ENCODE results near the gene NME3. TPM values are rescaled to one million over a fixed set of nuclear protein-coding genes. Genes with fewer than 3 reads are reported as not detected.
A peak's percentile ranks its signal among the peaks of the same experiment; 100 is the strongest.

The NME3 gene
- total RNA-seq, 1 experiment from 2014 or later, result 1.3 TPM

DNA sequence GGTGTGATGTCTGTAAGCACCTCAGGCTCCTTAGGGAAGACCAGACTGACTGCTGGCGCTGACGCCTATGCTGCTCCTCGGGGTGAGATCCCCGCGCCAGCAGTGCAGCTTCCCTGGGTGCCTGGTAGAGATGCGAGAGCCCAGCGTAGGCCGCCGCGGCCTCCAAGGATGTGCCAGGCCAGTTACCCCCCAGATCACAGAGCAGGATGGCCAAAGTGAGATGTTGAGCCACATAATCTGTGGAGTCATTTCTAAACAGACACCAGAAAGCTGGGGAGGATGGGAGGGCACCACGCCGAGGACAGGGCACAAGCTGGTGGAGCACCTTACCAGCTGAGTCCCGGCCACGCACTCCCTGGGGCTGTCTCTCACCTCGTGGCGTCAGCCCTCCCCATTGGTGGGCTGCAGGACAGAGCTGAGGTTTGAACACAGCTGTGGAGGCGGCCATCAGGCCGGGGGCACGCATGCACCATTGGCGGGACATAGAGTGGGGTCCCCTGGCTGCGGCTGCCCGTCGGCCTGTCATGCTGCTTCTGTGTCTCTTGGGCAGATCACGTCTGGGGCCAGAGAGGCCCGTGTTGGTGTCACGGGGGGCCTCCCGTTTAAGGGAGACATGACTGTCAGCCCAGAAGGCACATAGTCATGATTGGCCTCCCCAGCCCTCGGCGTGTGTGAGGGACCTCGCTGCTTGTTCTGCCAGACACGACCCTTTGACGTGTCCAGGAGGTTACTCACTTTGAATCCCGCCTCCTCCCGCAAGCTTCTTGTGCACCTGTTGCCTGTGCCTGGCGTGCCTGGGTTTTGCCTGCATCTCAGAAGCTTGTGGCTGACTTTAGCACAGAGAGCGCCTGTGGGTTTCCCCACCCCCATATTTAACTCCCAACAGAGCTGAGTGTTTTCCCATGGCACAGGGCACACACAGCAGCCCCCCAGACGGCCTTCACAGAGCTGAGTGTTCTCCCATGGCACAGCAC lies 43.4 kb downstream of the NME3 start:
- no peak for DNase-seq (ENCODE audit: low spot score)

DNA sequence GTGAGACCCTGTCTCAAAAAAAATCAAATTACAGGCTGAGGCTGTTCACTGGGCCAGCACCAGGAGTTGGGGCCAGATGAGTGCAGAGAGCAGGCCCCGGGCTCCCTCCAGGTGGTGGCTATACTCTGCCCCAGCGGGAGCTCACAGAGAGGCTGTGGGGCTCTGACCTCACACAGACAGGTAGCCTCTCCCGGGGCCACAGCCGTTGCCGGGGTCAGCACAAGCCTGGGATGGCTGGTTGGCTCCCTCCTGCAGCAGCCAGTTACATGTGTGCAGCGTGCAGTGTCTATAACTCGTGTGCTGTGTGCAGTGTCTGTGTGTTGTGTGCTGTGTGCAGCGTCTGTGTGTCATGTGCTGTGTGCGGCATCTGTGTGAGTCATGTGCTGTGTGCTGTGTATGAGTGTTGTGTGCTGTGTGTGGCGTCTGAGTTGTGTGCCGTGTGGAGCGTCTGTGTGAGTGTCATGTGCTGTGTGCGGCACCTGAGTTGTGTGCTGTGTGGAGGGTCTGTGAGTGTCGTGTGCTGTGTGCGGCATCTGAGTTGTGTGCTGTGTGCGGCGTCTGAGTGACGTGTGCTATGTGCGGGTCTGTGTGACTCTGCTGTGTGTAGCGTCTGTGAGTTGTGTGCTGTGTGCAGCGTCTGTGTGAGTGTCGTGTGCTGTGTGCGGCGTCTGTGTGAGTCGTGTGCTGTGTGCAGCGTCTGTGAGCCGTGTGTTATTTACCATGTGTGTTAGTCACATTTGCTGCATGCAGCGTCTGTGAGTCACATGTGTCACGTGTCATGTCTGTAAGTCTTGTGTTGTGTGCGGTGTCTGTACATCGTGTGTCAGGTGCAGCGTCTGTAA lies 44.5 kb downstream of the NME3 start:
- DNase-seq (ENCODE audit: low spot score), result no peak

DNA sequence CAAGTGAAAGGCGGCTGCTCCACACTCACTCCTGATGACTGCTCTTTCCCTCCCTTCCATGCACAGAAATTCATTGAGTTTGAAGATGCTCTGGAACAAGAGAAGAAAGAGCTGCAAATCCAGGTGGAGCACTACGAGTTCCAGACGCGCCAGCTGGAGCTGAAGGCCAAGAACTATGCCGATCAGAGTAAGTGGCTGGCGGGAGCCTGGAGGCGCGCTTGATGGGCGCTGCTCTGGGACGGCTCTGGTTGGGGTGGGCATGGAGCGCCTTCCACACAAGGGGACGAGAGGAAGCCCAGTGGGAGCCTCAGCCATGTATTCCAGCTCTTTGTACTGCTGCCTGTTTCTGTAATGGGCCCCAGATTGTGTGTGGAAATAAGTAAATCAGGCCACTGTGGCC lies 46.9 kb downstream of the NME3 start:
- DNase-seq (ENCODE audit: low spot score), result no peak

DNA sequence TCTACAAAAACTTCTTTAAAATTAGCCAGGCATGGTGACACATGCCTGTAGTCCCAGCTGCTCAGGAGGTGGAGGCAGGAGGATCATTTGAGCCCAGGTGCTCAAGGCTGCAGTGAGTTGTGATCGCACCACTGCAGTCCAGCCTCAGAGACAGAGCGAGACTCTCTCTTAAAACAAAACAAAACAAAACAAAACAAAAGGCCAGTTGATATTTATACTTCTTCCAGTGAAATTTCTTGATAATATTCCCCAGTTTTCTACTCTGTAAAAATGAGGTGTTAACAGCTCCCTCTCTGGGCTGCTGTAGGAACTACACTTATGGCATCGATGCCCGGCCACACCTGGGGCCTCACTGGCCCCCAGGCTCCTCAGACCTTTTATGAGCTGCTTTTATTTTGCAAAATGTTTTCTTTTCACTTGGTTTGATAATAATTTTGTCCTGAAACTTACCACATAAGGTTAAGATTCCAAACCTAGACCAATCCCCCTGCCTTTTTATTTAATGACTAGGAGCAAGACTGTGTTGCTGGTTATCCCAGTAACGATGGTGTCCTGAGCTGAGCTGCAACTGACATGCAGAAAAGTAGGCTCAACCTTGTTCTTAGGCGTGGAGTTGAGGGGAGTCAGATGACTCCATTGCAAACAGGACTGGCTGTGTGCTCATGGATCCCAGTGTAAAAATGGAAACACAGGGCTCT lies 47.7 kb downstream of the NME3 start:
- DNase-seq (ENCODE audit: low spot score), result peak; percentile 42

DNA sequence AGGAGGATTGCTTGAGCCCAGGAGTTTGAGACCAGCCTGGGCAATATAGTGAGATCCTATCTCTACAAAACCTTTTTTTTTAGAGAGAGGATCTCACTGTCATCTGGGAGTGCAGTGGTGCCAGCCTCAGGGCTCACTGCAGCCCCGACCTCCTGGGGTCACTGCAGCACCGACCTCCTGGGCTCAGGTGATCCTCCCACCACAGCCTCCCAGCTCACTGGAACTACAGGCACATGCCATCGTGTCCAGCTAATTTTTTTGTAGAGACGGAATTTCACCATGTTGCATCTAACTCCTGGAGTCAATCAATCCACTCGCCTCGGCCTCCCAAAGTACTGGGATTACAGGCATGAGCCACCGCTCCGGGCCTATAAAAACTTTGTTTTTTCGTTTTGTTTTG lies 50.0 kb downstream of the NME3 start:
- no peak for DNase-seq (ENCODE audit: low spot score)

Other genes starting within 250 kb of the NME3 start
- 0.17 TPM in 1 of 2 replicates, not detected in the other for gene TMEM204, start 237.9 kb downstream of the NME3 start, total RNA-seq (2014; rRNA removed; shearing (Covaris generic))
- 9.7 and 15.6 TPM in 2 replicates for gene IFT140, start 159.5 kb downstream of the NME3 start, total RNA-seq (2014; rRNA removed; shearing (Covaris generic))
- 7.0 and 8.1 TPM in 2 replicates for gene CRAMP1, start 159.2 kb downstream of the NME3 start, total RNA-seq (2014; rRNA removed; shearing (Covaris generic))
- gene JPT2, start 93.3 kb downstream of the NME3 start, total RNA-seq (2014; rRNA removed; shearing (Covaris generic)), result 120 and 149 TPM in 2 replicates
- gene MAPK8IP3, start 65.3 kb downstream of the NME3 start, total RNA-seq (2014; rRNA removed; shearing (Covaris generic)), result 26.0 and 39.3 TPM in 2 replicates
- gene EME2, start 1.3 kb upstream of the NME3 start, total RNA-seq (2014; rRNA removed; shearing (Covaris generic)), result 7.8 and 15.8 TPM in 2 replicates
- 208 and 223 TPM in 2 replicates for gene MRPS34, start 1.6 kb upstream of the NME3 start, total RNA-seq (2014; rRNA removed; shearing (Covaris generic))
- 36.7 and 37.9 TPM in 2 replicates for gene SPSB3, start 11.0 kb upstream of the NME3 start, total RNA-seq (2014; rRNA removed; shearing (Covaris generic))
- gene NUBP2, start 11.4 kb upstream of the NME3 start, total RNA-seq (2014; rRNA removed; shearing (Covaris generic)), result 161 and 195 TPM in 2 replicates
- not detected in 2 replicates for gene IGFALS, start 22.2 kb upstream of the NME3 start, total RNA-seq (2014; rRNA removed; shearing (Covaris generic))
- gene HAGH, start 55.3 kb upstream of the NME3 start, total RNA-seq (2014; rRNA removed; shearing (Covaris generic)), result 85.2 and 163 TPM in 2 replicates
- 77.1 and 89.7 TPM in 2 replicates for gene FAHD1, start 55.7 kb upstream of the NME3 start, total RNA-seq (2014; rRNA removed; shearing (Covaris generic))
- gene MEIOB, start 100.6 kb upstream of the NME3 start, total RNA-seq (2014; rRNA removed; shearing (Covaris generic)), result 0.38 TPM in 1 of 2 replicates, not detected in the other
- not detected in 2 replicates for gene HS3ST6, start 146.9 kb upstream of the NME3 start, total RNA-seq (2014; rRNA removed; shearing (Covaris generic))
- gene MSRB1, start 171.7 kb upstream of the NME3 start, total RNA-seq (2014; rRNA removed; shearing (Covaris generic)), result 15.6 and 22.5 TPM in 2 replicates
- gene RPL3L, start 183.1 kb upstream of the NME3 start, total RNA-seq (2014; rRNA removed; shearing (Covaris generic)), result 0.67 TPM in 1 of 2 replicates, not detected in the other
- 367 and 415 TPM in 2 replicates for gene NDUFB10, start 188.0 kb upstream of the NME3 start, total RNA-seq (2014; rRNA removed; shearing (Covaris generic))
- gene RPS2, start 193.3 kb upstream of the NME3 start, total RNA-seq (2014; rRNA removed; shearing (Covaris generic)), result 1,909 and 2,123 TPM in 2 replicates
- 0.17 TPM in 1 of 2 replicates, not detected in the other for gene RNF151, start 195.3 kb upstream of the NME3 start, total RNA-seq (2014; rRNA removed; shearing (Covaris generic))
- gene TBL3, start 200.5 kb upstream of the NME3 start, total RNA-seq (2014; rRNA removed; shearing (Covaris generic)), result 73.6 and 82.8 TPM in 2 replicates
- 0.19 TPM in 1 of 2 replicates, not detected in the other for gene NOXO1, start 209.9 kb upstream of the NME3 start, total RNA-seq (2014; rRNA removed; shearing (Covaris generic))
- 24.1 and 36.1 TPM in 2 replicates for gene GFER, start 212.7 kb upstream of the NME3 start, total RNA-seq (2014; rRNA removed; shearing (Covaris generic))
- 21.8 and 29.3 TPM in 2 replicates for gene SYNGR3, start 218.4 kb upstream of the NME3 start, total RNA-seq (2014; rRNA removed; shearing (Covaris generic))
- gene ZNF598, start 238.3 kb upstream of the NME3 start, total RNA-seq (2014; rRNA removed; shearing (Covaris generic)), result 23.5 and 26.9 TPM in 2 replicates
- gene NPW, start 248.2 kb upstream of the NME3 start, total RNA-seq (2014; rRNA removed; shearing (Covaris generic)), result 0.14 TPM in 1 of 2 replicates, not detected in the other